ENCODE results near the gene UNG. TPM values are rescaled to one million over a fixed set of nuclear protein-coding genes. Genes with fewer than 3 reads are reported as not detected.

Gene UNG
- total and polyA plus RNA-seq, 9 of the 15 experiments (the other 6 are each of a cell fraction or from before 2014, with no cell fraction given) = 8.4 to 59.8 (median 41.0) TPM

DNA sequence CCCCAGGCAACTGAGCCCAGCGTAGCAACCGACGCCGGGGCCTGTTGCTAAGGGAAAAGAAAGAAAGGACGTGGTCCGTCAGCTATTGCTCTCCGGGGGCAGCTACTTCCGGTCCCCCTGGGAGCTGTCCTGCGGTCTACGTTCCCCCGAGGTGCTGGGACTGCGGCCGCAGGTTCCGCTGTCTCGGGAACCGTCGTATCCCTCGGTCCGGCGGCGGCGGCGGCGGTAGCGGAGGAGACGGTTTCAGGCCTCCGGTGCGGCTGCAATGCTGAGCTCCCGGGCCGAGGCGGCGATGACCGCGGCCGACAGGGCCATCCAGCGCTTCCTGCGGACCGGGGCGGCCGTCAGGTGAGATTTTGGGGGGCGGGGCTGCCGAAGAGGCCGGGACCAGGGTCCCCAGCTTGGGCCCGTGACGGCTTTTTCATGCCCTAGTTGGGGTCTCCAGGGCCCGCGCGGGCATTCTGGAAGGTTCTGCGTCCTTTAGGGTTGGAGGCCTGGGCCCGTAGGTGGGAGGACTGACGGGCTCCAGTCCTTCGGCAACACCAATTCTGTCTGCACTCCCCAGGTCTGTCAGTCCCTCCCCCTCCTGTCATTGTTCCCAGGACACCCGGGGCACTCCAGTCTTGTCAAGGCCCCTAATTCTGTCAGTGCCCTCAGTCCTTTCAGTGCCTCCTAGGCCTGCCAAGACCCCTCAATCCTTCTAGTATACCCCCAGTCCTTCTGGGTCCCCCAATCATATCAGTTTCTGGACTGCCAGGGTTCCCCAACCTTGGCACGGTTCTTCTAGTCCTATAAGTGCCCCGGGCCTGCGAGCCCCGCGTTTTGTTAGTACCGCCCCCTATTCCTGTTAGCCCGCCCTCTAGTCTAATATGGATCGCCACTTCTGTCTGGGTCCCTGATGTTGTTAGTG is 44.7 kb upstream of the UNG start, which contains the start of gene USP30 (continued):
- peak in 1 of 2 experiments; percentile 70; a peak in 1 of 4 replicates for TF ChIP-seq ZMIZ1 (IDR thresholded peaks at IDR 0.05; ENCODE audit: low read depth in 2 of 2, low read length in 2 of 2)
- no peak for TF ChIP-seq NCOA6 (IDR thresholded peaks at IDR 0.05)
- TF ChIP-seq BRD4 (IDR thresholded peaks at IDR 0.05) = peak; percentile 57; the same call in 1 of the 2 replicates
- no peak for TF ChIP-seq HDGF (IDR thresholded peaks at IDR 0.05)
- TF ChIP-seq ZNF766 (CRISPR knock-in tag; conservative IDR thresholded peaks at IDR 0.05) = peak; percentile 80
- TF ChIP-seq MCM5 (IDR thresholded peaks at IDR 0.05; ENCODE audit: low read depth) = no peak
- TF ChIP-seq PHB (CRISPR knock-in tag; IDR thresholded peaks at IDR 0.05) = peak; percentile 94
- TF ChIP-seq, protein P1, sequence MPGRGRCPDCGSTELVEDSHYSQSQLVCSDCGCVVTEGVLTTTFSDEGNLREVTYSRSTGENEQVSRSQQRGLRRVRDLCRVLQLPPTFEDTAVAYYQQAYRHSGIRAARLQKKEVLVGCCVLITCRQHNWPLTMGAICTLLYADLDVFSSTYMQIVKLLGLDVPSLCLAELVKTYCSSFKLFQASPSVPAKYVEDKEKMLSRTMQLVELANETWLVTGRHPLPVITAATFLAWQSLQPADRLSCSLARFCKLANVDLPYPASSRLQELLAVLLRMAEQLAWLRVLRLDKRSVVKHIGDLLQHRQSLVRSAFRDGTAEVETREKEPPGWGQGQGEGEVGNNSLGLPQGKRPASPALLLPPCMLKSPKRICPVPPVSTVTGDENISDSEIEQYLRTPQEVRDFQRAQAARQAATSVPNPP (IDR thresholded peaks at IDR 0.05; ENCODE audit: borderline replicate concordance, insufficient read depth, insufficient read length) = no peak
- TF ChIP-seq TOE1 (IDR thresholded peaks at IDR 0.05; ENCODE audit: borderline replicate concordance) = peak; percentile 87
- no peak for TF ChIP-seq TOE1 (CRISPR knock-in tag; IDR thresholded peaks at IDR 0.05; ENCODE audit: borderline replicate concordance, low read depth)
- no peak for TF ChIP-seq MYBL2 (IDR thresholded peaks at IDR 0.05; ENCODE audit: low read depth)
- no peak for TF ChIP-seq MYBL2 (CRISPR knock-in tag; IDR thresholded peaks at IDR 0.05; ENCODE audit: borderline replicate concordance)
- no peak for TF ChIP-seq CBX2 (IDR thresholded peaks at IDR 0.05; ENCODE audit: insufficient read depth, low read length, poor library complexity, severe bottlenecking)
- no peak for TF ChIP-seq TRIM25 (IDR thresholded peaks at IDR 0.05; ENCODE audit: borderline replicate concordance)
- TF ChIP-seq SIRT6 (IDR thresholded peaks at IDR 0.05; ENCODE audit: low read depth, low read length) = no peak
- no peak for TF ChIP-seq ZNF589 (CRISPR knock-in tag; IDR thresholded peaks at IDR 0.05; ENCODE audit: low read depth)
- peak; percentile 56; the same call in 1 of the 2 replicates for TF ChIP-seq ZNF717 (CRISPR knock-in tag; IDR thresholded peaks at IDR 0.05)
- no peak for TF ChIP-seq ZNF764 (CRISPR knock-in tag; IDR thresholded peaks at IDR 0.05; ENCODE audit: low read depth)
- no peak for TF ChIP-seq RNF219 (CRISPR knock-in tag; IDR thresholded peaks at IDR 0.05)

Data from K562 (cell line).